ENCODE data around the gene GRAMD1B.
"Not testable (repeated sequence)": the region's sequence is repeated elsewhere in the genome, so short reads cannot be mapped to it uniquely, and the experiment has no call there.

Gene GRAMD1B

DNA sequence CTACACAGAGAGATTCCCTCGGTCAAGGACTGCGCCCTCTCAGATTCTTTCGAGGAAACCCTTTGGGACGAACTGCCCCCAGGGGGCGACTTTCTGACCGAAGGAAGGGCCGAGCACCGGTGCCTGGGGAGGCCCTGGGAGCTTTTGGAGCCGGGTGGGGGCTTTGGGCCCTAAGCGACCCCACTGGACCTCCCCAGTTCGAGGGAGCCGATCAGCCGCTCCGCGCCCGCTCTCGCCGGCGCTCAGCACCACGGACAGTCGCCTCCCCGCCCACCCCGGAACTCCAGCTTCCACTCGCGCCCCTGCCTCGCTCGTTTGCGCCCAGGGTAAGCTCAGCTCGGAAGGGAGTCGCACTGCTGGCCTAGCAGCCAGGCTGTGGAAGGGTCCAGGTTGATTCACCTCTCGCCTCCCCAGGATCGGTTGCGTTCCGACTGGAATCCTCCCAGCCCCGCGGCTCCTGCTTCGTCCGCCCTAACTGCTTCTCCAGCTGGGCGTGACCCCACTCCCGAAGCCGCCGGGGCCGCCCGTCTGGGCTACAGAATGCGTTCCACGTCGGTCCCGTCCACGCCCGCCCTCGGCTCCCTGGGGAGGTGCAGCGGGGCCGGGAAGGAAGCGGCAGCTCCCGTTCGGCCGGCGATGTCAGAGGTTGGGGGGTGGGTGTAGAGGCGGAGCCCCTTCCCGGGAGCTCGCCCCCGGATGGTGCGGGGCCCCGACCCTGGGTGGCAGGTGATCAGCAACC lies 223.9 kb downstream of the GRAMD1B start:
- DNase-seq = no peak

DNA sequence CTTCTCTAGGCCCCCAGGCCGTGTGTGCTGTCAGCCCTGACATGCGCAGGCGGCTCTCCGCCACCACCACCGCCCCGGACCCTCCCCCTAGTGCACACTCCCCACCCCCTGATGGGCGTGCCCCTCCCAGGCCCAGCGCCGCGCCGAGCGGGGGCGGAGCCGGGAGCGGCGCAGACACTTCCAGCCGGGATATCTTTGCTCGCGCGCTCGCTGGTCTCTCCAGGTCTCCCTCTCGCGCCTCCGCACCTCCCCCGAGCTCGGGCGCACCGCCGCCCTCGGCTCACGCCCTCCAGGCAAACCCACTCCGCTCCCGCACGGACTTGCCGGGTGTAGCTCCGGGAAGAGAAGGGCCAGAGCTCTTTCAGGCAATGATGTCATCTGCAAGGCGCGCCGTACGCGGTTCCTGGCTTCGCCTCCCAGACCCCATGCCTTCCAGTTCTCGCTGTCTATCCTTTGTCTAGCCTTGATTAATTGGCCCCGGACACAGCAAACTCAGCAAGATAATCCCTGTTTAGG lies 224.6 kb downstream of the GRAMD1B start, which contains the start of gene SCN3B:
SCN3B (minus strand) TSS at position 59 of the 516 bp plus-strand sequence. CDS start 823 bp downstream, outside the sequence.
- no peak for DNase-seq

DNA sequence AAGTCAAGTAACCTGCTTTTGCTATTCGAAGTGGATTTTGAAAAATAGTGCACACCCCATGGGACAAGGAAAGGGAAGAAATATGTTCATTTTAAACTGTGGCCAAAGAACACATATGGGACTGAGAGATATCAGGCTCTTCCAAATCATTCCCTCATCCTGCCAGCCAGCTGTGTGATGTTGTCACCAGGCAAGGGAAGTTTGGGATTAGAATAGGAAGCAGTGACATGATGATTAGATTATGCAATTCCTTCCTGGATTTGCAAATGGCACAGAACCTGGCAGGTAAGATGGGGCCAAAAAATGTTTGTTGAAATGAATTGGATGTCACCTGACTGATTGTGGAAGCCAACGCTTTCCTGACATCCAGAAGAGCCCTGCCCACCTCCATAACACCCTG lies 229.2 kb downstream of the GRAMD1B start:
- DNase-seq = no peak

DNA sequence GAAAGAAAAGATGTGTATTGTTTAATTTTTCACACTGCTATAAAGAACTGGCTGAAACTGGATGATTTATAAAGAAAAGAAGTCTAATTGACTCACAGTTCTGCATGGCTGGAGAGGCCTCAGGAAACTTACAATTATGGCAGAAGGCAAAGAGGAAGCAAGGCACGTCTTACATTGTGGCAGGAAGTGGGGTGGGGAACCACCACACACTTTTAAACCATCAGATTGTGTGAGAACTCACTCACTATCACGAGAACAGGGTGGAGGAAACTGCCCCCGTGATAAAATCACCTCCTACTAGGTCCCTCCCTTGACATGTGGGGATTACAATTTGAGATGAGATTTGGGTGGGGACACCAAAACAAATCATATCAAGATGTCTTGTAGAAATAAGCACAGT lies 229.9 kb downstream of the GRAMD1B start:
- DNase-seq = not testable (repeated sequence)

DNA sequence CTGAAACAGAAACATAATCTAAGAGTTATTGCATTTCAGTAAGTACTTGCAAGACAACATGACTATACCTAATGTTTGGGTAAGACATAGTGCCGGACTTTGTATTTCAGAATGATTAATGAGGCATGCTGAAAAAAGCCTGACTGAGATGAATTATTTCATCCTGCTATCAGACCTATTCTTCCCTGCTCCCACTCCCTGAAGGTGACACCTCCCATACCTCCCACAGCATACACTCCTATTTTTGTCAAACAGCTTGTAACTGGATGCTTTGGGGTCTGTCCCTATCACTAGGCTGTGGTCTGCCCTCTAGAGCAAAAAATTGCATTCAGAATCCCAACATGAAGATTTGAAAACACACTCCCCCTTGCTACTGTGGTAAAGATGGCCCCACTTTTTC lies 235.2 kb downstream of the GRAMD1B start:
- DNase-seq = no peak

DNA sequence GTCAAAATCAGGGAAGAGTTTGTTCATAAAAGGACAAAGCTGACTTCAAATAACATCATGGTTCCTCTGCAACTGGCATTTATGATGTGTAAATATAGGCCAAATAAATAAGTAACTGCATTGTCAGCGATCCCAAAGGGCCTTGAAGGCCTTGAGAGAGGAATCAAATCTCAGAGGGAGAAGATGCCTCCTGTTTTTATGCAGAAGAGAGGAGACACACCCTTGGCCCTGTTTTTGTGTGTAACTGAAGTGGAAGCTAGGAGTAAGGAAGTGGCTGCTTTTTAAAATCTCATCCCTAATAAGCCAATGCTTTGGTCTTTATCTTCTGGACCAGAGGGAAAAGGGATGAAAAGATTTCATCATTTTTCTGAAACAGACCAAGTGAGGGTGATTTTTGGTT lies 240.0 kb downstream of the GRAMD1B start:
- DNase-seq = no peak

DNA sequence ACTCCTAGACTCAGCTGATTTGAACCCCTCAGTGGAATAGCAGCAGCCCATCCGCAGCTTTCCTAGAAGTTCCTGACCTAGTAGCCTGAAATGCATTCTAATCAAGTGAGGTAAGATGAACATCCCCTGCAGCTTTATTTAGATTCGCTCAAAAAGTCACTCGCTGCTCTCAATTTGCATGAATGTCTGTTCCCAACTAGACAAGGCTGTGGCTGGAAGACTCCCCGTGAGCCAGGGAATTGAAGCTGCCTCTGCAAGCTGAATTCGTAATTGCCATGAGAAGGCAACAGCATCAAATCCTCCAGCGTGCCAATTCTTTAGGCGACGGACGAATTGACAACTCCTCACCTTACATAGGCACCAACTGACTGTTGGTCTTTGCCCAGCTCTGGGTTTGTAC lies 241.5 kb downstream of the GRAMD1B start:
- no peak for DNase-seq

DNA sequence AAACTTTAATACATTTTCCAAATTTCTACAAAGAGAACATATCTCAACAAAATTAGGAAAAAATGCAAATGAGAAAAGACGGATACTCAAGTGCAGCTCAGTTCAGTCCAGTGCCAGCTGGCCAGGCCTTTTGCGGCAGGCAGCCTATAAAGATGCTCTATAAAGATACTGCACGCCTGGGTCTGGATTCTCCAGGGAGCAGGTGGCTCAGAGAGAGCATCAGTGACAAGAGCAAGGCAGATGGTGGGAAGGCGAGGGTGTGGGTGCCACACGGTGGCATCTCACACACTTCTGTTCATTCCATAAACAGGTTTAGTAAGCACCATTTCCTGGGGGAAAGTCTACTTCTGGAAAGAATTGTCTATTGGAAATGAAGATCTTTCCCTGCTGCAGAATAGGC lies 242.5 kb downstream of the GRAMD1B start:
- no peak for DNase-seq

DNA sequence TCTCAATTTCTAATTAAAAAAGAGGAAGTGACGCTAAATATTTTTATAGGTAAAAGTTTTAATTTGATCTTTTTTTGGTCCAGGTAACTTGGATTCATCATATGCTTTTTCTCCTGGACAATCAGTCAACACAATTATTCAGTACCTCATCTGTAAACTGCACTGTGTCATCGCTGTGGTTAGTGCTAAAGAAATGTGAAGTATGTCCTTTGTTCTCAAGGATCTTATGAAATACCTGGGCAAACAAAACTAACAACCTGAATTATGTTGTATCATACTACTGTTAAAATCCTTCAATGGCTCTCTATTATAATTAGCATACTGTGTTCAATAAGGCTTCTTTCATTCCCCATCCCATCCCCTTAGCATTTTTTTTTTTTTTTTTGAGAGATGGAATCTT lies 244.2 kb downstream of the GRAMD1B start:
- DNase-seq = no peak
